WTC11 (cell line): ENCODE data around the gene GSTO1. TPM values are rescaled to one million over a fixed set of nuclear protein-coding genes. Genes with fewer than 3 reads are reported as not detected.

Experiments
- ATAC-seq: fragments of 200-7000 bp; cut with Tn5 transposase; 2 replicates; pipeline ENCODE4 v1.10.0; 2021; ENCODE audit warnings: mild to moderate bottlenecking, moderate library complexity
- CTCF ChIA-PET: fragments of 300-600 bp; sonication (Branson Sonifier 250); formaldehyde crosslinking; loops from one replicate; lab custom pipeline; 2021; ENCODE audit warnings: antibody characterized with exemption; lab: Charles Lee
- POLR2A ChIA-PET: fragments of 350-600 bp; sonication (Branson Sonifier 250); formaldehyde crosslinking; loops from one replicate; lab custom pipeline; 2021; ENCODE audit warnings: antibody characterized with exemption; lab: Charles Lee
- DNase-seq: peaks from one replicate; pipeline ENCODE4 v3.0.0; 2021; ENCODE audit warnings: low spot score
- H3K27ac Mint-ChIP-seq: 2 replicates; pipeline ENCODE4 v1.8.0; 2021; ENCODE audit warnings: mixed read lengths
- H3K27me3 Mint-ChIP-seq: 2 replicates; pipeline ENCODE4 v1.8.0; 2021; ENCODE audit warnings: low read depth, mild to moderate bottlenecking, moderate library complexity, mixed read lengths
- H3K36me3 Mint-ChIP-seq: 2 replicates; pipeline ENCODE4 v1.8.0; 2021; ENCODE audit warnings: mixed read lengths
- H3K4me1 Mint-ChIP-seq: 2 replicates; pipeline ENCODE4 v1.8.0; 2022; ENCODE audit warnings: mixed read lengths
- H3K4me3 Mint-ChIP-seq: 2 replicates; pipeline ENCODE4 v1.8.0; 2021; ENCODE audit warnings: mild to moderate bottlenecking, moderate library complexity, mixed read lengths
- H3K9me3 Mint-ChIP-seq: 2 replicates; pipeline ENCODE4 v1.8.0; 2021; ENCODE audit warnings: mixed read lengths
- GABPB1 ChIP-seq: sonication (generic); formaldehyde crosslinking; IDR thresholded peaks from 2 replicates; pipeline ENCODE4 v1.8.1; 2023; ENCODE audit warnings: mild to moderate bottlenecking, missing genetic modification reagents
- GTF2I ChIP-seq: fragments of 250-450 bp; sonication (Bioruptor Pico); conservative IDR thresholded peaks from 2 replicates; pipeline ENCODE4 v1.4.0; 2021; ENCODE audit warnings: mild to moderate bottlenecking
- HMGA2 ChIP-seq: fragments of 250-450 bp; sonication (Bioruptor Pico); IDR thresholded peaks from 2 replicates; pipeline ENCODE4 v1.4.0; 2021; ENCODE audit warnings: mild to moderate bottlenecking, moderate library complexity
- NFYB ChIP-seq: sonication (generic); formaldehyde crosslinking; conservative IDR thresholded peaks from 2 replicates; pipeline ENCODE4 v1.8.0; 2022; ENCODE audit warnings: low read depth, missing genetic modification reagents
- NR1H2 ChIP-seq: sonication (generic); formaldehyde crosslinking; IDR thresholded peaks from 2 replicates; pipeline ENCODE4 v1.9.0; 2021; ENCODE audit warnings: mild to moderate bottlenecking, moderate library complexity, missing genetic modification reagents
- NR3C1 ChIP-seq: sonication (generic); formaldehyde crosslinking; conservative IDR thresholded peaks from 2 replicates; pipeline ENCODE4 v1.8.1; 2023; ENCODE audit warnings: low read depth, mild to moderate bottlenecking, missing genetic modification reagents
- TCF7 ChIP-seq: sonication (generic); formaldehyde crosslinking; IDR thresholded peaks from 2 replicates; pipeline ENCODE4 v1.8.0; 2022; ENCODE audit warnings: mild to moderate bottlenecking, low read depth, missing genetic modification reagents, moderate library complexity
- ZBTB21 ChIP-seq: sonication (generic); formaldehyde crosslinking; IDR thresholded peaks from 2 replicates; pipeline ENCODE4 v1.8.1; 2023; ENCODE audit warnings: mild to moderate bottlenecking, missing genetic modification reagents, borderline replicate concordance
- ZNF121 ChIP-seq: sonication (generic); formaldehyde crosslinking; IDR thresholded peaks from 2 replicates; pipeline ENCODE4 v1.8.0; 2023; ENCODE audit warnings: missing genetic modification reagents
- ZNF263 ChIP-seq: sonication (generic); formaldehyde crosslinking; IDR thresholded peaks from 2 replicates; pipeline ENCODE4 v1.8.1; 2022; ENCODE audit warnings: low read depth, mild to moderate bottlenecking, moderate library complexity, missing genetic modification reagents
- ZNF396 ChIP-seq: fragments of 250-450 bp; sonication (Bioruptor Pico); IDR thresholded peaks from 2 replicates; pipeline ENCODE4 v1.8.0; 2021; ENCODE audit warnings: mild to moderate bottlenecking, moderate library complexity, borderline replicate concordance
- total RNA-seq: library from RNA; stranded (reverse); gene quantifications from 3 replicates; pipeline ENCODE4 v1.2.3, GENCODE V29; 2021
- TF ChIP-seq, protein P1 (sequence below): sonication (generic); formaldehyde crosslinking; IDR thresholded peaks from 2 replicates; pipeline ENCODE4 v1.8.0; 2023; ENCODE audit warnings: mild to moderate bottlenecking, missing genetic modification reagents
- TF ChIP-seq, protein P2 (sequence below): sonication (generic); formaldehyde crosslinking; IDR thresholded peaks from 2 replicates; pipeline ENCODE4 v1.8.1; 2022; ENCODE audit warnings: missing genetic modification reagents, borderline replicate concordance
- TF ChIP-seq, protein P3 (sequence below): sonication (generic); formaldehyde crosslinking; IDR thresholded peaks from 2 replicates; pipeline ENCODE4 v1.8.1; 2022; ENCODE audit warnings: low read depth, mild to moderate bottlenecking, moderate library complexity, missing genetic modification reagents, borderline replicate concordance
- TF ChIP-seq, protein P4 (sequence below): sonication (generic); formaldehyde crosslinking; conservative IDR thresholded peaks from 2 replicates; pipeline ENCODE4 v1.8.1; 2023; ENCODE audit warnings: mild to moderate bottlenecking, low read depth, missing genetic modification reagents, moderate library complexity
- TF ChIP-seq, protein P5 (sequence below): fragments of 250-450 bp; sonication (Bioruptor Pico); conservative IDR thresholded peaks from 2 replicates; pipeline ENCODE4 v1.9.0; 2021; ENCODE audit warnings: mild to moderate bottlenecking
- TF ChIP-seq, protein P6 (sequence below): fragments of 250-450 bp; sonication (Bioruptor Pico); IDR thresholded peaks from 2 replicates; pipeline ENCODE4 v1.9.0; 2021; ENCODE audit warnings: mild to moderate bottlenecking

GSTO1 gene
- total RNA-seq, 1 experiment from 2014 or later: 87.9 TPM

DNA sequence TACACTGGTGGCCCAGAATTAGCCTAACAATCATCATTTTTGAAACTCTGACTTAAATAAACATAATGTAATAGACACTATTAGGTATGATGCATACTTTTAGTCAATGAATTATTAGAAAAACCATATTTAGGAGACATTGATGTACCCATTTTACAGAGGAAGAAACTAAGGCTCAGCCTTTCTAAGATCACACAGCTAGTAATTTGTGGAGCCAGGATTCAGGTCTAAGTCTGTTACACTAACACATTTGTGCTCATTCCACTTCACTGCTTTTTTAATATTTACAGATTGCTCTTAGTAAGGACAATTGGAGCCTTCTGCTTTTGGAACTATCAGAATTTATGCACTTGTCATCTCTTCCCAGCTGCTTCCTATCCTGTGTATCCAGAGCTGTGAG lies 31.4 kb upstream of the GSTO1 start:
- ChIA-PET POLR2A (interaction anchor here (0.6 kb wide), 1 partner anchor 8 kb away, joined by 5 read pairs; no protein-coding TSS in a partner anchor), CTCF (interaction anchor here (2.1 kb wide), 1 partner anchor 51 kb away, joined by 4 read pairs; no protein-coding TSS in a partner anchor)
- no peak for ATAC-seq
- TF ChIP-seq, protein P1, sequence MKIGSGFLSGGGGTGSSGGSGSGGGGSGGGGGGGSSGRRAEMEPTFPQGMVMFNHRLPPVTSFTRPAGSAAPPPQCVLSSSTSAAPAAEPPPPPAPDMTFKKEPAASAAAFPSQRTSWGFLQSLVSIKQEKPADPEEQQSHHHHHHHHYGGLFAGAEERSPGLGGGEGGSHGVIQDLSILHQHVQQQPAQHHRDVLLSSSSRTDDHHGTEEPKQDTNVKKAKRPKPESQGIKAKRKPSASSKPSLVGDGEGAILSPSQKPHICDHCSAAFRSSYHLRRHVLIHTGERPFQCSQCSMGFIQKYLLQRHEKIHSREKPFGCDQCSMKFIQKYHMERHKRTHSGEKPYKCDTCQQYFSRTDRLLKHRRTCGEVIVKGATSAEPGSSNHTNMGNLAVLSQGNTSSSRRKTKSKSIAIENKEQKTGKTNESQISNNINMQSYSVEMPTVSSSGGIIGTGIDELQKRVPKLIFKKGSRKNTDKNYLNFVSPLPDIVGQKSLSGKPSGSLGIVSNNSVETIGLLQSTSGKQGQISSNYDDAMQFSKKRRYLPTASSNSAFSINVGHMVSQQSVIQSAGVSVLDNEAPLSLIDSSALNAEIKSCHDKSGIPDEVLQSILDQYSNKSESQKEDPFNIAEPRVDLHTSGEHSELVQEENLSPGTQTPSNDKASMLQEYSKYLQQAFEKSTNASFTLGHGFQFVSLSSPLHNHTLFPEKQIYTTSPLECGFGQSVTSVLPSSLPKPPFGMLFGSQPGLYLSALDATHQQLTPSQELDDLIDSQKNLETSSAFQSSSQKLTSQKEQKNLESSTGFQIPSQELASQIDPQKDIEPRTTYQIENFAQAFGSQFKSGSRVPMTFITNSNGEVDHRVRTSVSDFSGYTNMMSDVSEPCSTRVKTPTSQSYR (CRISPR knock-in tag): no peak
- TF ChIP-seq NFYB (CRISPR knock-in tag) (no peak), NR3C1 (no peak), ZBTB21 (CRISPR knock-in tag) (no peak), TCF7 (CRISPR knock-in tag) (no peak), ZNF263 (CRISPR knock-in tag) (no peak)
- TF ChIP-seq, protein P2, sequence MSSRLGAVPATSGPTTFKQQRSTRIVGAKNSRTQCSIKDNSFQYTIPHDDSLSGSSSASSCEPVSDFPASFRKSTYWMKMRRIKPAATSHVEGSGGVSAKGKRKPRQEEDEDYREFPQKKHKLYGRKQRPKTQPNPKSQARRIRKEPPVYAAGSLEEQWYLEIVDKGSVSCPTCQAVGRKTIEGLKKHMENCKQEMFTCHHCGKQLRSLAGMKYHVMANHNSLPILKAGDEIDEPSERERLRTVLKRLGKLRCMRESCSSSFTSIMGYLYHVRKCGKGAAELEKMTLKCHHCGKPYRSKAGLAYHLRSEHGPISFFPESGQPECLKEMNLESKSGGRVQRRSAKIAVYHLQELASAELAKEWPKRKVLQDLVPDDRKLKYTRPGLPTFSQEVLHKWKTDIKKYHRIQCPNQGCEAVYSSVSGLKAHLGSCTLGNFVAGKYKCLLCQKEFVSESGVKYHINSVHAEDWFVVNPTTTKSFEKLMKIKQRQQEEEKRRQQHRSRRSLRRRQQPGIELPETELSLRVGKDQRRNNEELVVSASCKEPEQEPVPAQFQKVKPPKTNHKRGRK (CRISPR knock-in tag): no peak
- no peaks in the 10 kb centered on the region for H3K4me1 Mint-ChIP-seq
- H3K27ac Mint-ChIP-seq: no peak overlapping the region
- H3K4me3 Mint-ChIP-seq: no peak overlapping the region
- peaks cover 11% of the 10 kb centered on the region for H3K27me3 Mint-ChIP-seq
- H3K36me3 Mint-ChIP-seq: no peaks in the 10 kb centered on the region
- DNase-seq: no peak
- H3K9me3 Mint-ChIP-seq: no peaks in the 10 kb centered on the region

DNA sequence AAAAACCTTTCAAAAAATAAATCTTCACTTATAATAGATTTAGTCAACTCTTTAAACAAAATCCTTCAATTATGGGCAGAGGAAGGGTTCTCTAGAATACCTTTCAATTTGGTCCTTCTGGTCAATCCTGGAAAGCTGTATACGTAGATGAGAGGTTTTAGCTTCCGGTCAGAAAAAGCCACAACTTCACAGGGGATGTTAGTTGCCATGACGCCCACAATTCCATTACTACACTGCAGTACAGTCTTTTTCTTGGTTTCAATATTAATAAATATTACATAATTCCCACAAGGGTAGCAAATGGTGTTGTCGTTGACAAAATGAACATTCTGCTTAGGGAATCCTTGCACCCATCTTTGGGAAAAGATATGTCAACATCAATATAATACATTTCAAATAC lies 24.2 kb upstream of the GSTO1 start:
- no peak for DNase-seq
- POLR2A ChIA-PET: no interaction called here
- peaks cover 8% of the 10 kb centered on the region; the same call in 1 of the 2 replicates for H3K36me3 Mint-ChIP-seq
- TF ChIP-seq NR1H2 (CRISPR knock-in tag) (no peak), HMGA2 (CRISPR knock-in tag) (no peak), ZNF396 (CRISPR knock-in tag) (no peak), GABPB1 (CRISPR knock-in tag) (no peak), ZNF121 (CRISPR knock-in tag) (no peak), GTF2I (CRISPR knock-in tag) (no peak)
- TF ChIP-seq, protein P3, sequence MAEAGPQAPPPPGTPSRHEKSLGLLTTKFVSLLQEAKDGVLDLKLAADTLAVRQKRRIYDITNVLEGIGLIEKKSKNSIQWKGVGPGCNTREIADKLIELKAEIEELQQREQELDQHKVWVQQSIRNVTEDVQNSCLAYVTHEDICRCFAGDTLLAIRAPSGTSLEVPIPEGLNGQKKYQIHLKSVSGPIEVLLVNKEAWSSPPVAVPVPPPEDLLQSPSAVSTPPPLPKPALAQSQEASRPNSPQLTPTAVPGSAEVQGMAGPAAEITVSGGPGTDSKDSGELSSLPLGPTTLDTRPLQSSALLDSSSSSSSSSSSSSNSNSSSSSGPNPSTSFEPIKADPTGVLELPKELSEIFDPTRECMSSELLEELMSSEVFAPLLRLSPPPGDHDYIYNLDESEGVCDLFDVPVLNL: no peak
- TF ChIP-seq, protein P4, sequence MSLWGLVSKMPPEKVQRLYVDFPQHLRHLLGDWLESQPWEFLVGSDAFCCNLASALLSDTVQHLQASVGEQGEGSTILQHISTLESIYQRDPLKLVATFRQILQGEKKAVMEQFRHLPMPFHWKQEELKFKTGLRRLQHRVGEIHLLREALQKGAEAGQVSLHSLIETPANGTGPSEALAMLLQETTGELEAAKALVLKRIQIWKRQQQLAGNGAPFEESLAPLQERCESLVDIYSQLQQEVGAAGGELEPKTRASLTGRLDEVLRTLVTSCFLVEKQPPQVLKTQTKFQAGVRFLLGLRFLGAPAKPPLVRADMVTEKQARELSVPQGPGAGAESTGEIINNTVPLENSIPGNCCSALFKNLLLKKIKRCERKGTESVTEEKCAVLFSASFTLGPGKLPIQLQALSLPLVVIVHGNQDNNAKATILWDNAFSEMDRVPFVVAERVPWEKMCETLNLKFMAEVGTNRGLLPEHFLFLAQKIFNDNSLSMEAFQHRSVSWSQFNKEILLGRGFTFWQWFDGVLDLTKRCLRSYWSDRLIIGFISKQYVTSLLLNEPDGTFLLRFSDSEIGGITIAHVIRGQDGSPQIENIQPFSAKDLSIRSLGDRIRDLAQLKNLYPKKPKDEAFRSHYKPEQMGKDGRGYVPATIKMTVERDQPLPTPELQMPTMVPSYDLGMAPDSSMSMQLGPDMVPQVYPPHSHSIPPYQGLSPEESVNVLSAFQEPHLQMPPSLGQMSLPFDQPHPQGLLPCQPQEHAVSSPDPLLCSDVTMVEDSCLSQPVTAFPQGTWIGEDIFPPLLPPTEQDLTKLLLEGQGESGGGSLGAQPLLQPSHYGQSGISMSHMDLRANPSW (CRISPR knock-in tag): no peak
- TF ChIP-seq, protein P5, sequence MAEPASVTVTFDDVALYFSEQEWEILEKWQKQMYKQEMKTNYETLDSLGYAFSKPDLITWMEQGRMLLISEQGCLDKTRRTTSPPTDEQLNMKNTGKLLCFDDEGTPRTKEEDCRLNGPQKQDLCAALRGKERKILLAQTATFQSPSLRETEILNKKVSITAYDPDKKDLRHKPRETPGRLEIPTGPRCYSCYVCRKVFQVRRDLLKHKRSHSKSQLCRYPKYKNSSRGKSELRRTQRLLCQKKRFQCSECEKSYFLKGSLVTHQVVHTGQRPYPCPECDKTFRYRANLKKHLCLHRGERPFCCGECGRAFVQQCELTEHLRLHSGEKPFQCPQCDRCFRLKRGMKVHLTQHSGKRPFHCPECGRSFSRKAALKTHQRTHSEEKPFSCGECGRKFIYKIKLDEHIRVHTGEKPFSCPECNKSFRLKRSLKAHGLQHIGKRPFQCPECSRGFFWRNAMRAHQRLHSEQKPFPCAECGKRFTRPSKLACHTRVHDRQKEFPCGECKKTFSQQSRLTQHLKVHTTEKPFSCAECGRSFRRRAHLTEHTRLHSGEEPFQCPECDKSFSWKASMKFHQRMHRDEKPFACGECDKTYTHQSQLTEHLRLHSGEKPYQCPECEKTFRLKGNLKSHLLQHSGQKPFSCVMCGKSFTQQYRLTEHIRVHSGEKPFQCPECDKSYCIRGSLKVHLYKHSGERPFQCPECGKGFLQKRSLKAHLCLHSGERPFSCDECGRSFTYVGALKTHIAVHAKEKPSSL (CRISPR knock-in tag): no peak
- TF ChIP-seq, protein P6, sequence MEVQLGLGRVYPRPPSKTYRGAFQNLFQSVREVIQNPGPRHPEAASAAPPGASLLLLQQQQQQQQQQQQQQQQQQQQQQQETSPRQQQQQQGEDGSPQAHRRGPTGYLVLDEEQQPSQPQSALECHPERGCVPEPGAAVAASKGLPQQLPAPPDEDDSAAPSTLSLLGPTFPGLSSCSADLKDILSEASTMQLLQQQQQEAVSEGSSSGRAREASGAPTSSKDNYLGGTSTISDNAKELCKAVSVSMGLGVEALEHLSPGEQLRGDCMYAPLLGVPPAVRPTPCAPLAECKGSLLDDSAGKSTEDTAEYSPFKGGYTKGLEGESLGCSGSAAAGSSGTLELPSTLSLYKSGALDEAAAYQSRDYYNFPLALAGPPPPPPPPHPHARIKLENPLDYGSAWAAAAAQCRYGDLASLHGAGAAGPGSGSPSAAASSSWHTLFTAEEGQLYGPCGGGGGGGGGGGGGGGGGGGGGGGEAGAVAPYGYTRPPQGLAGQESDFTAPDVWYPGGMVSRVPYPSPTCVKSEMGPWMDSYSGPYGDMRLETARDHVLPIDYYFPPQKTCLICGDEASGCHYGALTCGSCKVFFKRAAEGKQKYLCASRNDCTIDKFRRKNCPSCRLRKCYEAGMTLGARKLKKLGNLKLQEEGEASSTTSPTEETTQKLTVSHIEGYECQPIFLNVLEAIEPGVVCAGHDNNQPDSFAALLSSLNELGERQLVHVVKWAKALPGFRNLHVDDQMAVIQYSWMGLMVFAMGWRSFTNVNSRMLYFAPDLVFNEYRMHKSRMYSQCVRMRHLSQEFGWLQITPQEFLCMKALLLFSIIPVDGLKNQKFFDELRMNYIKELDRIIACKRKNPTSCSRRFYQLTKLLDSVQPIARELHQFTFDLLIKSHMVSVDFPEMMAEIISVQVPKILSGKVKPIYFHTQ (CRISPR knock-in tag): no peak

More for the DNA sequence above, 24.2 kb upstream of the GSTO1 start:
- CTCF ChIA-PET: interaction anchor here (1.2 kb wide), 1 partner anchor 44 kb away, joined by 3 read pairs; no protein-coding TSS in a partner anchor
- peak overlapping the region; percentile 84; the same call in 1 of the 2 replicates for H3K4me3 Mint-ChIP-seq
- ATAC-seq: no peak
- H3K27me3 Mint-ChIP-seq: peaks cover 13% of the 10 kb centered on the region
- peaks cover 19% of the 10 kb centered on the region for H3K9me3 Mint-ChIP-seq
- H3K4me1 Mint-ChIP-seq: peaks cover 8% of the 10 kb centered on the region; the same call in 1 of the 2 replicates
- no peak overlapping the region for H3K27ac Mint-ChIP-seq
